Forelimb muscle (tissue), 1 donor: Measurements from ENCODE around the gene TARS1. TPM values are rescaled to one million over a fixed set of nuclear protein-coding genes. Genes with fewer than 3 reads are reported as not detected.
A peak's percentile ranks its signal among the peaks of the same experiment; 100 is the strongest.

Experiments
- DNase-seq: peaks from one replicate; pipeline ENCODE4 v3.0.0-alpha.2; 2013; ENCODE audit warnings: low read depth
- polyA plus RNA-seq: library from polyadenylated mRNA; unstranded; fragments of 120-200 nt; gene quantifications from one replicate; pipeline ENCODE4 v1.2.1, GENCODE V29; 2013; ENCODE audit not compliant: insufficient read length

Gene TARS1
- 83.3 TPM for polyA plus RNA-seq

DNA sequence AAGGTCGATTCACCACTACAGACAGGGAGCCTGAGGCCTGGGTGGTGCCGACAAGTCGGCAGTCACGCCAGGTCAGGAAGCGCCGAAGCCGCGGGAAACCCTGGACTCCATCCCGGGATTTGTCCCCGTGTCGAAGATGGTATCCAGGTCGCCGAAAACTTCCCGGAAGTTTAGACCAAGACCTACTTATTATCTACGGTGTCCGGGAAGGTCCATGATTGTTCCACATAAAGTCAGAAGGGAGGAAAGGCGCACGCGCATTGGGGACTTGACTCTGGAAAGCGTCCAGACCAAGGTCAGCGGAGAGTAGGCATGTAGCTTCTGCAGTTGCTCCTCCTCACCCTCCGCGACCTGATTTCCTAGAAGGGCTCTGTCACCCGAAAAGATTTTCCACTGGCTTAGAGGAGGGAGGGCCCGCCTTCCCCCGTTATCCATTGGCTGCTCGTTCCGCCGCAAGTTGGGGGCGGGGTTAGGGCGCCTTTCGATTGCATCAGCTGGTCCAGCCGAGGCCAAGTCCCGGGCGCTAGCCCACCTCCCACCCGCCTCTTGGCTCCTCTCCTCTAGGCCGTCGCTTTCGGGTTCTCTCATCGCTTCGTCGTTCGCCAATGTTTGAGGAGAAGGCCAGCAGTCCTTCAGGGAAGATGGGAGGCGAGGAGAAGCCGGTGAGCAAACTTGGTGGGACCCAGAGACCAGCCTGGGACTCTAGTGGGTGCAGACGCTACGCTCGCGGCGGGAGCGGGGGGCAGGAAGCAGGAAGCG lies at the start of gene TARS1:
TSS of gene TARS1 (plus strand) at position 484 of the 759 bp plus-strand sequence. CDS start at position 606, 122 bp downstream.
- DNase-seq = peak; percentile 100

DNA sequence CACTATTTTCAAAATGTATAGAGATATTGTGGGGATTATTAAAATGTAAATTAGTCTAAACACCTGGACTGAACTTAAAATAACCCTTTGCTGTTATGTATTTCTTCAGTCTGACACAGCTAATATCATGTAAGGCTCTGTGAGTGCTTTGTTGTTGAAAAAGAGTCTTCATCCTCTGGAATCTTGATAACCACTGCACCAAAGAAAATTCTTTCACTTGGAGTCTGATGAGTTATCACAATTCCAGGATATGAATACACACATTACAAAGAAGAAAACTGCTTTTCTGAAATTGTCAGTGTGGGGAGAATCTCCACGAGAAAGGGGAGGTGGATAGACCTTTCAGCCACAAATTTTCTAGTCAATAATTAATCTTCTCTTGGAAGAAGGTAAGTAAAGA lies 42.3 kb upstream of the TARS1 start:
- no peak for DNase-seq

DNA sequence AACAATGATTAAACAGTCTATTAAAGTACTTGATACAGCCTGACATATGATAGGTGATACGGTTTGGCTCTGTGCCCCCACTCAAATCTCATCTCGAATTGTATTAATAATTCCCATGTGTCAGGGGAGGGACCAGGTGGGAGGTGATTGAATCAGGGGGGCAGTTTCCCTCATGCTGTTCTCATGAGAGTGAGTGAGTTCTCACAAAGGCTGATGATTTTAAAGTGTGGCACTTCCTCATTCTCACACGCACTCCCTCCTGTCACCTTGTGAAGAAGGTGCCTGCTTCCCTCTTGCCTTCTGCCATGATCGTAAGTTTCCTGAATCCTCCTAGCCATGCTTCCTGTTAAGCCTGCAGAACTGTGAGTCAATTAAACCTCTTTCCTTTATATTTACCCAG lies 40.1 kb upstream of the TARS1 start:
- DNase-seq = no peak

DNA sequence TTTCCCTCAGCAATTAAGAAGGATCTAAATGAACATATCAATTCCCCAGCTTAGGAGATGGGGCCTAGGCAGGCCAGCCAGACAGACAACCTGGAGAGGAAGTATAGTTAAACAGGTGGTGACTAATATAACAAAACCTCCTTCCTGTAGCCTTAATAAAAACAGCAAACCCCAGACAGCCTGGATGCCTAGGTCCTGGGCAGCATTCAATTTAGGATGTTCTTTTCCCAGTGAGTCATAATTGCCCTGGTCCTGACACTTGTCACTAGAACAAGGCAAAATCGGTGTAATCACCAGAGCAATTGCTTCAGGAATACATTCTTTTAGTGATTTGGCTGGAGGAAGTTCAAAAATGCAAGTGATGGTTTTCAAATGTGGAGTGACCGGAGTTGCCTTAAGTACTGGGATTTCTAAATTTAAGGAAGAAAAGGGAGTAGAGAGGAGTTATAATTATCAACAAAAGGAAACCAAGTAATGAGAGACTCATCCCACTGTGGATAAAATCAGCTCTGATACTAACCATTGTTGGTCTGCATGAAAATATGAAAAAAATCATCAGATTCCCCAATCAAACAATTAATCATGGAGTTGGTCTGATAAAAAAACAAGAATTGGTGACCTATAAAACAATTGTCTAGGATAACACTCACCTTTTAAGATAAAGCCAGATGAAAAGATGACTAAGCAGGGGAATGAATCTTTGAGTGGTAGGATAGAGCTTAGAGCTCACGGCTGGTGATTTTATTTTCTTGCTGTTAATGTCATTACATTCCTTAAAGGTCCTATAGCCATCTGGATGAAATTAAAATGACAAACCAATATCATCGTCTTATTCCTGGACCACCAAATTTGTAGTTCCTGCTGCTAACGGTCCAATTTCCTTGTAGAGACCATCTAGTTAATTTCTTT lies 39.0 kb upstream of the TARS1 start:
- DNase-seq = no peak

DNA sequence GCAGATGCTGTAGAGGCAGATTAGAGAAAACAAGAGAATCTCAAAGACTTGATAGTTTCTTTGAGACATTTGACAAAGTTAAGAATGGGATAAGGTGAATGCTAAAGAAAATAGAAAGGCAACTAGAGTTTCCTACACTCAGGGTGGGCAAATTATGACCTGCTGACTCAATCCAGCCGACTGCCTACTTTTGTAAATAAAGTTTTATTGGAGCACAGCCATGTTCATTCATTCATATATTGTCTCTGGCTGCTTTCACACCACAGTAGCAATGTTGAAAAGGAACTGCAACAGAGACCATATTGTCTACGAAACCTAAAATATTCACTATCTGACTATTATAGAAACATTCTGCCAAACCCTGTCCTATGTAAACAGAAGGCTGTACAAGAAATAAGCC lies 37.6 kb upstream of the TARS1 start:
- no peak for DNase-seq

DNA sequence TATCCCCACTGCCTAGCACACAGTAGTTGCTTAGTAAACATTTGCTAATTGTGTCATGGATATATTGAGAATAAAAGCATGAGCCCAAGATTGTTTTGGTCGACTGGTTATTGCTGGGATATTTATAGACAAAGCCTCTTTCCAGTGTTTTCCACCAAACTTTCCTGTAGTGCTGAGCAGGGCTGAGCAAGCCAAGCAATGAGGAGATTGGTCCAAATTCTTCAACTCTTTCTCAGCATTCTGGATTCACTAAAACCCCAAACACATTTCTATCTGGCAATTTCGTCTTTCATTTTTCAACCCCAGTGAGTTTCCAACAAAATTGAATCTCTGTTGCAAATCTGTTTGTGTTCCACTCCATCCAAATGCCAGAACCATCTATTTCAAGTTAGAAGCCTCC lies 31.9 kb upstream of the TARS1 start:
- DNase-seq = peak; percentile 62

DNA sequence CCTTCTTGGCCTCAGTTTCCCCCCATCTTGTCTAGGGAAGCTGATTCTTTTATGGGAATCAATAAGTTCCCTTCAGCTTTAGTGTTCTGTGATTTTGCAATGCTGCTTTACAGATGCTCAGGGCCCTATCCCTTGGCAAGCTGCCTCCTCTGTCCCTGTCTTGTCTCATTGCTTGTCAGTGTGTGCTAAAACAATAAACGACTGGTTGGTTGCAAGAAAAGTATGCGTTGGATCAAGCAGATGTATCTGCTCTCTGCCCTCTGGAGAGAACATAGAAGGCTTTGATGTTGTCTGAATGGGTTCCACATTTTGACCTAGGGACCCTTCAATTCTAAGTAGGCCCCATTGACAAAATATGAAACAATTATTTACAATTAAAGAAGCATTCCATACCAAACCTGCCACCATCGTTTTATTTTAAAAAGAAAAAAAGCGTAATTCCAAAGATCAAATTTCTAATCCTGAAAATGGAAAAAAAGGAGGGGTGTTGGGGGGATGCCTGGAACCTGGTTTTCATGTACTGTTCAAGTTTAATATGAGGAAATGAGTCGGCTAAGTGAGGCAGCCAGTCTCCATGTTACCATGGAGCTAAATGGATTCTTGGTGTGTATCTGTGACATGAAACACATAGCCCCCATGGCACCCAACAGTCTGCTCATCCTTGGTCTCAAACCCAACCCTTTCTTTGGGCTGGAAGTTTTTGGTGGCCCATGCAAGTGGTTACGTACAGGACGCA lies 31.2 kb upstream of the TARS1 start:
- DNase-seq = no peak

DNA sequence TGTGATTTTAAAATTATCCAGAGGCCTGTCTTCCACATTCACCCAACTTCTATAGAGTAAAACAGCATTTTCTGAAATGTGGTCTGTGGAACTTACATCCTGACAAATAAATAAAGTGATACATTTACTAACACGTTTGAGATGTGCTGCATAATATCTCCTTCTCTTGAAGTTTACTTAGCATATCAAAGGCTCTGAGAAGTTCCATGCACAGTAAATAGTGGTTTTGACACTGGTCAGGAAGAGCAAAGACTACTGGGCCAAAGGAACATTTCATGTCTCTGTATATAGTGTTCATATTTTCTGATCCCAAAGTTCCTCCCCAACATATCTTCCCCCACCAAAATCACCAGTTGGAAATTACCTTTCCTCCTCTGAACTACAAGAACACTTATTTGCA lies 30.5 kb upstream of the TARS1 start:
- DNase-seq = no peak

DNA sequence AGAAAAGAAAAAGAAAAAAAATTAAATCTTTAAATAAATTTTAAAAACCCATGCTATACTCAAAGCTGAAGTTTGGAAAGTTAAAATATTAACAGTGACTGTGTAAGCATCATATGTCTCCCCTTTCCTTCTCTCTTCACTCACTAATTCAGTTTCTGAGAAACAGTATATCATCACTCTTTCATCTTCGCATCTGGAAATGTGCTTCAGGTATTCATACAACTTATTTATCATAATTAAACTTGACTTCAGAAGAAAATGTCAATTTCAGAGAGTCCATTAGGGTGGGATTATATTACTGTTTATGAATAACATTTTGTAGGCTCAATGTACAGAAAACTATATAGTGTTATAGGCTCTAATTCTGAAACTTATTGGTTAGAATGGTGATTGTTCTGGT lies 29.3 kb upstream of the TARS1 start:
- no peak for DNase-seq

DNA sequence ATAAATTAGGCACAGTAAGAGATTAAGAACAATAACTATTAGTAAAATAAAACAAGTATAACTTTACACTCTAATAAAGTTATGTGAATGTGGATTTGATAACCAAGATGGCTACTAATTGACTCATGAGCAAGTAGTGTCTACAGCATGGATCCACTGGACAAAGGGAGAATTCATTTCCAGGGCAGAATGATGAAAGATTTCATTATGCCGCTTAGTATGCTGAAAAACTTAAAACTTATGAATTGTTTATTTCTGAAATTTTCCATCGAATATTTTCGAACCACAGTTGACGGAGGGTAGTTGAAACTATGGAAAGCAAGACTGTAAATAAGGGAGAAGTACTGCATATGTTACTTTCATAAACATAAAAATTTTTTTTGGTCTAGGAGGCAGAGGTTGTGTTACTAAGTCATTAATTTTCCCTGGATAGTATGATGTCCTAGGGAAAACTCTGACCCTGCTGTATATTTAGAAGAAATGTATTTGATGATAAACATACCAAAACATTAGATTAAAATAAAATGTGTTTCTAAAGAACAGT lies 24.9 kb upstream of the TARS1 start:
- no peak for DNase-seq

DNA sequence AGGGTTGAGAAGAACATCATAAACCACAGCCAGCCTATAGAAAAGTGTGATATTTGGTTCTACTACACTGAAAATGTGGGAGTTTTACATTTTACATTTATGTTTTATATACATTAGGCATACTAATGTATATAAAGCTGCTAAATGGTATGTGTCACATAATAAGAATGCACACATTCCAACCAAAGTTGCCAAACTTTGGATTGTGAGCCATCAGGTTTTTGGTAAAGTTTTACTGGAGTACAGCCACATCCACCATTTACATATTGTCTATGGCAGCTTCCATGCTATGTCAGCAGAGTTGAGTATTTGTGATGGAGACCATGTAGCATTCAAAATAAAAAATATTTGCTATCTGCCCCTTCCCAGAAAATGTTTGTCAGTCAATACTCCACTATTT lies 23.1 kb upstream of the TARS1 start:
- no peak for DNase-seq

DNA sequence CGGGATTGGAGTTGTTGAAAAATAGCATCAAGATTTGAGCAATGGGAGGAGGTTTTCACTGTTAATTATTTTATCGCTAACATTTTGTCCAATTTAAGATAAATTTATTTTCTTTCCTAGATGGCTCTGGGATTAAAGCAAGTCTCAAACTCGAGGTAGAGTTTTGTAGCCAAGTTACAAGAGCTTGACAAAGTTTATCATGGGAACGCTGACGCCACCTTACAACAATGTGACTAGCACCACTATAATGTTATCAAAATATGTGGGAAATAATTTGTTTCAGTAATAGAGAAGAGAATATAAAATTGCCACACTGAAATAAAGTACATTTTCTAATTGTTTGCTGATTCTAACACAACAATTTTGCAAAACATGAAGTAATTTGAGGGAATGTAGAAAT lies 19.8 kb upstream of the TARS1 start:
- DNase-seq = no peak

DNA sequence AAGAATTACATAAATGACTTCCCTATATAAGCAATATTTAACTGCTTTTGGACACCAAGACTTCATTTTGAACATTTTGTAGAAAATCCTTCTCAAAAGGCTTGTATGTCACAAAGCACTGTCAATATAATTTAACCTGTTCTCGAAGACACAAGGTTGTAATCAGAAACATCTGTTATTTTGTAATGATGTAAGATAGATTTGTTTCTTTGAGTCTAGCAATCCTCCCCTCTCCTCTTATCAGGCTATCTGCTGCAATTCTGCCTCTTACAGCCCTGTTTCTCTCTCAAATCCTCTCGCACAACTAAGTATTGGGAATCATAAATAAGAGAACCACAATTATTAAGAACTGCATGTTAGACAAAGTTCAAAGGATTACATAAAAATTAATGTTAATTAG lies 18.6 kb upstream of the TARS1 start:
- DNase-seq = no peak

DNA sequence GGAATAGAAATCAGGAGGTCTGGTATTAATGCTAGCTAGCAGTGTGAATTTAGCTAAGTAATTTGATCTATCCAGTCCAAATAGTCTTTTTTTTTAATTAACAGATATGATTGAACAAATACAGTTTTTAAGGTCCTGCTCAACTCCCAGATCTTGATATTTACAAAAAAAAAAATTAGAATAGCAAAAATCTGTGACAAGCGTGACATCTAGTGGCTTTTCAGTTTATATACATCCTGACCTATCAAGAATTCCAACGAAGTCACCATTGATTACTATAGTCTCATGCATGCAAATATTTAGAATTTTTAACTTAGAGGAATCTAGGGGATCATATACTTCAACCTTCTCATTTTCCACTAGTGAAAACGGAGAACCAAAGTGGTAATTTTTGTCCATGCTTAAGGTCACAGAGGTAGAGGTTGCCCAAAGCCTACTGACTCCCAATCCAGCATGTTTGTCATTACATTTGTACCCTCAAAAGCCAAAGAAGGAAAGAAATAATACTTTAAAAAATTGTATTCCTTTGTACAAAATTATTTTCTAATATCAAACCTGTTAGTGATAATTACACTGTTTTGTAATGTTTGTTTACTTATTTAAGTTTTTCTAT lies 17.6 kb upstream of the TARS1 start:
- no peak for DNase-seq

DNA sequence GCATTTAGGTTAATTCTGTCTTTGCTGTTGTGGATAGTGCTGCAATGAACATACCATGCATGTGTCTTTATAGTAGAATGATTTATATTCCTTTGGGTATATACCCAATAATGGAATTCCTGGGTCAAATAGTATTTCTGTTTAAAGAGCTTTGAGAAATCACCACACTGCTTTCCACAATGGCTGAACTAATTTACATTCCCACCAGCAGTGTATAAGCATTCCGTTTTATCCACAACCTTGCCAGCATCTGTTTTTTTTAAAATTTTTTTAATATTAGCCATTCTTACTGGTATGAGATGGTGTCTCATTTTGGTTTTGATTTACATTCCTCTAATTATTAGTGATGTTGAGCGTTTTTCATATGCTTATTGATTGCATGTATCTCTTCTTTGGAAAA lies 15.5 kb upstream of the TARS1 start:
- no peak for DNase-seq

DNA sequence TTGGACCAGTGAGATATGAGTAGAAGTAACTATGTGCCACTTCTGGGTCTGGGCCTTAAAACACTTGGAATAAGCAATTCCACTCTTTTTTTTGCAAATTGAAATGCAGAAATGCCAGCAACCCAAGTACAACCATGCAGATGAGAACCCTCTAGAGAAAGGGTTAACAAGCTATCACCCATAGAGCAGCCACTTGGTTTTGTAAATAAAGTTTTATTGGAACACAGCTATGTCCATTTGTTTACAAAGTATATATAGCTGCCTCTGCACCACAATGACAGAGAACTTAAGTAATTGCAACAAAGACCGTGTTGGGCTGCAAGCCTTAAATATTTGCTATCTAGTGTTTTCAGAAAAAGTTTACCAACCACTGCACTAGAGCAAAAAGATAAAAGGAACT lies 9.8 kb upstream of the TARS1 start:
- no peak for DNase-seq

DNA sequence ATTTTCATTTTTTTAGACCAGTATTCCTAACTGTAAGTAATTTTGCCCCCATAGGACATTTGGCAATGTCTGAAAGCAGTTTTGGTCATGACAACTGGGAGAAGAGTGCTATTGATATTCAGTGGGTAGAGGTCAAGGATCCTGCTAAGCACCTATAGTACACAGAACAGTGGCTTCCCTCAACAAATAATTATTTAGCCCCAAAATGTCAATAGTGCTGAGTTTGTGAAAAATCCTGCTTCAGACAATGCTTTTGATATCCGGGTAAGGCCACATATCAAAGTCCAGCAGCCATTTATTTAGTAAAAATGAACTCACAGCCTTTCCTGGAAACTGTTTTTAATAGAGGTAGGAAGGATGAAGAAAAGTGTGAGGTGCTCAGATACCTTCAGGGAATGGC lies 8.1 kb upstream of the TARS1 start:
- DNase-seq = no peak

DNA sequence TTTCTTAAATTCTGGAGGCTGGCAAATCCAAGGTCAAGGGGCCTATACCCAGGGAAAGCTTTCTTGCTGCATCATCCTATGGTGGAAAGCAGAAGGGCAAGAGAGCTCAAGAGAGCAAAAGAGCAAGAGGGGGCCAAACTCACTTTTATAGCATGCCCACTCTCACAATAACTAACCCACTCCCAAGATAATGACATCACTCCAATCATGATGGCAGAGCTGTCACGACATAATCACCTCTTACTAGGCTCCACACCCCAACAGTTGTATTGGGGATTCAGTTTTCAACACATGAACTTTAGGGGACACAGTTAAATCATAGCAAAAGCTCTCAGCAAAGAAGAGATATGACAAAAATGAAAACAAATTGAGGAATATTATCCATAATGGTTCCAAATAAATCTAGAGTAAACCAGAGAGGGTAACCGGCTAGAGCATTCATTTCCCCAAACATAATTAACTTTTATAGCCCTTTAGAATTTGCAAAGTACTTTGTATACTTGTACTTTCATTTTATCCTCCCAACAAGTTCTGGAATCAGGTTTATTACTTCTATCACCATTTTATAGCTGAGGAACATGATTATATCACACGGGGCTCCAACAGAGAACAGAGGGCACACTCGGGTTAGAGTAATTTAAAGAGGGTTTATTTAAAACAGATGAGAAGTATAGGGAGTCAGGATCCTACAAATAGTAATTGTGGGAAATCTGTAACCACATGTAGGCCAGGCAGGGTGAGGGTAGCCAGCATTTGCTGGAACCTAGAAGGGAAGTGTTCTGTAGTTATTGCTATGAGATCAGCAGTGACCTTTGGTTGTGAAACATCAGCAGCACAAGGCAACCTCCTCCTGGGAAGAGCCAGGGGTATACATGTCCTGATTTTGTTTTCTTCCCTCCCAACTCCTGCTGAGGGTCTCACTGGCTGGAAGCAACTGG lies 7.2 kb upstream of the TARS1 start:
- DNase-seq = no peak

DNA sequence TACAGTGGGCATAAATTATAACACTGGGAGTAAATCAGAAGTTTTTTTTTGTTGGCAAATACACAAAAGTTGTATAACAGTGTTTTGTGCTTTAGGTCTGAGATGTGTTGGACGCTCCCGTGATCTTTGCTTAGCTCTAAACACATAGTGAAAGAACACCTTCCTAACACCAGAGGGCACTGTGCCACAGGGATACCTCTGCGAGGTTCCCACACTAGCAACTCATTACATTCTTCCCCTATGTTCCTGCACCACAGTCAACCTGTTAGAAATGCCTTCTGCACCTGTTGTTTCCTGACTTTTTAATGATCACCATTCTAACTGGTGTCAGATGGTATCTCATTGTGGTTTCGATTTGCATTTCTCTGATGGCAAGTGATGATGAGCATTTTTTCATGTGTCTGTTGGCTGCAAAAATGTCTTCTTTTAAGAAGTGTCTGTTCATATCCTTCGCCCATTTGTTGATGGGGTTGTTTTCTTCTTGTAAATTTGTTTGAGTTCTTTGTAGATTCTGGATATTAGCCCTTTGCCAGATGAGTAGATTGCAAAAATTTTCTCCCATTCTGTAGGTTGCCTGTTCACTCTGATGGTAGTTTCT lies 4.8 kb upstream of the TARS1 start:
- DNase-seq = peak; percentile 66

DNA sequence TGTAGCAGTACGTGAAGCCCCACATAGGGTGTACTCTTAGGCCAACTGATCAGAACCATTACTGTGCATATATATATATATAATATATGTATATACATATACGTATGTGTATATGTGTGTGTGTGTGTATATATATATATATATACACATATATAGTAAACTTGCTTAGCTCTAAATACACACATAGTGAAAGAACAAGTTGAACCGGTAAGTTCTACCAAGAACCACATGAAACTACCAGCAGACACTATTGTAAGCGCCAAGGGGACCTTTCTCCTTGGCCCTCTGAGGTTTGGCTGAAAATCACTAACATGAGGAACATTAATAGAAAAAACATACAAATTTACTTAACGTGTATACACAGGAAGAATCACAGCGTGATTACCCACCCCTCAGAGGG lies 1.8 kb upstream of the TARS1 start:
- DNase-seq = no peak
